Mesenchymal stem cell (in vitro differentiated cells and primary cell): Measurements from ENCODE around the gene FBXO47.
A peak's percentile ranks its signal among the peaks of the same experiment; 100 is the strongest.

Source experiments
- DNase-seq: peaks from one replicate; pipeline ENCODE4 v3.0.0-alpha.2; 2013
- H2AFZ ChIP-seq: one replicate; pipeline ENCODE4 v1.6.1; 2013; ENCODE audit warnings: low read depth, mild to moderate bottlenecking, control low read depth, inconsistent platforms, low read length, moderate library complexity
- H2AK5ac ChIP-seq: 2 replicates; pipeline ENCODE4 v1.6.1; 2013; ENCODE audit warnings: low read length, moderate library complexity, mild to moderate bottlenecking, inconsistent platforms; ENCODE audit not compliant: severe bottlenecking
- H2BK120ac ChIP-seq: one replicate; pipeline ENCODE4 v1.6.1; 2013; ENCODE audit warnings: low read depth, mild to moderate bottlenecking, inconsistent platforms, low read length, moderate library complexity
- H2BK12ac ChIP-seq, 2 experiments: one replicate each; pipeline ENCODE4 v1.6.1; 2013; ENCODE audit warnings: inconsistent platforms in 2 of 2, low read length in 2 of 2, mild to moderate bottlenecking in 2 of 2, moderate library complexity in 2 of 2, control low read depth in 1 of 2
- H2BK15ac ChIP-seq: one replicate; pipeline ENCODE4 v1.6.1; 2013; ENCODE audit warnings: mild to moderate bottlenecking, low read depth, inconsistent platforms; ENCODE audit not compliant: poor library complexity, severe bottlenecking
- H2BK5ac ChIP-seq: 2 replicates; pipeline ENCODE4 v1.6.1; 2013; ENCODE audit warnings: low read depth, mild to moderate bottlenecking, low read length, control low read depth, inconsistent platforms; ENCODE audit not compliant: poor library complexity, severe bottlenecking
- H3K14ac ChIP-seq, 2 experiments: one replicate each; pipeline ENCODE4 v1.6.1; 2013; ENCODE audit warnings: inconsistent platforms in 2 of 2, low read length in 2 of 2, control low read depth in 1 of 2, mild to moderate bottlenecking in 1 of 2, moderate library complexity in 1 of 2
- H3K18ac ChIP-seq, 2 experiments: one replicate each; pipeline ENCODE4 v1.6.1; 2013; ENCODE audit warnings: inconsistent platforms in 2 of 2, low read length in 2 of 2, control low read depth in 1 of 2, low read depth in 1 of 2, mild to moderate bottlenecking in 1 of 2
- H3K23ac ChIP-seq, 2 experiments: one replicate each; pipeline ENCODE4 v1.6.1; 2013; ENCODE audit warnings: inconsistent platforms in 2 of 2, low read length in 2 of 2, mild to moderate bottlenecking in 2 of 2, moderate library complexity in 2 of 2, control low read depth in 1 of 2
- H3K27ac ChIP-seq: 2 replicates; pipeline ENCODE4 v1.5.1; 2013; ENCODE audit warnings: mild to moderate bottlenecking, moderate library complexity, low read length, control low read depth, inconsistent platforms; ENCODE audit not compliant: poor library complexity, severe bottlenecking
- H3K27me3 ChIP-seq, 2 experiments: 2 replicates each; pipeline versions ENCODE4 v1.6.1 to v1.7.0; 2013; ENCODE audit warnings: low read length in 2 of 2, mild to moderate bottlenecking in 2 of 2, moderate library complexity in 2 of 2, control low read depth in 1 of 2, inconsistent platforms in 1 of 2; ENCODE audit not compliant: control insufficient read depth in 1 of 2, insufficient read depth in 1 of 2
- H3K36me3 ChIP-seq, 2 experiments: 2 replicates each; pipeline versions ENCODE4 v1.6.1 to v1.7.0; 2013; ENCODE audit warnings: low read length in 2 of 2, control low read depth in 1 of 2, inconsistent platforms in 1 of 2, low read depth in 1 of 2, mild to moderate bottlenecking in 1 of 2; ENCODE audit not compliant: insufficient read depth in 2 of 2, control insufficient read depth in 1 of 2
- H3K4ac ChIP-seq, 2 experiments: one replicate each; pipeline ENCODE4 v1.6.1; 2013; ENCODE audit warnings: inconsistent platforms in 2 of 2, low read length in 2 of 2, mild to moderate bottlenecking in 2 of 2, moderate library complexity in 2 of 2, control low read depth in 1 of 2, low read depth in 1 of 2
- H3K4me1 ChIP-seq: 2 replicates; pipeline ENCODE4 v1.6.1; 2013; ENCODE audit warnings: low read depth, low read length, control low read depth; ENCODE audit not compliant: control insufficient read depth, insufficient read depth
- H3K4me2 ChIP-seq: 2 replicates; pipeline ENCODE4 v1.6.1; 2013; ENCODE audit warnings: low read length, mild to moderate bottlenecking, inconsistent platforms; ENCODE audit not compliant: poor library complexity, severe bottlenecking
- H3K4me3 ChIP-seq, 2 experiments: 2 replicates each; pipeline versions ENCODE4 v1.5.1 to v1.7.0; 2013; ENCODE audit warnings: low read length in 2 of 2, mild to moderate bottlenecking in 2 of 2, control low read depth in 1 of 2, low read depth in 1 of 2; ENCODE audit not compliant: insufficient read depth in 1 of 2
- H3K79me1 ChIP-seq: replicated peaks from 2 replicates; pipeline ENCODE4 v1.6.1; 2013; ENCODE audit warnings: mild to moderate bottlenecking, control low read depth, low read length, inconsistent platforms; ENCODE audit not compliant: poor library complexity, severe bottlenecking
- H3K9ac ChIP-seq: 2 replicates; pipeline ENCODE4 v1.7.0; 2013; ENCODE audit warnings: mild to moderate bottlenecking, low read length, moderate library complexity
- H3K9me3 ChIP-seq: 2 replicates; pipeline ENCODE4 v1.7.0; 2013; ENCODE audit warnings: mild to moderate bottlenecking, low read length; ENCODE audit not compliant: control insufficient read depth
- H4K8ac ChIP-seq: one replicate; pipeline ENCODE4 v1.6.1; 2013; ENCODE audit warnings: inconsistent platforms, mild to moderate bottlenecking, low read length, moderate library complexity
- H4K91ac ChIP-seq: one replicate; pipeline ENCODE4 v1.6.1; 2013; ENCODE audit warnings: mild to moderate bottlenecking, low read length, inconsistent platforms
- WGBS: methylation state at CpG from one replicate; pipeline ENCODE4 v1.1.7; 2013; ENCODE audit warnings: mixed read lengths; 5-methylcytosine and 5-hydroxymethylcytosine counted together

The FBXO47 gene

GRCh38 chr17:38890410-38890746 is 76.8 kb downstream of the FBXO47 start:
- no peak overlapping the region for H3K27ac ChIP-seq
- WGBS, result 96% methylated on average over 4 of the region's 8 CpGs
- H3K18ac ChIP-seq, result no peak overlapping the region
- H3K36me3 ChIP-seq, result peaks cover 78 to 92% of the 10 kb centered on the region in 2 experiments
- H2AFZ ChIP-seq, result no peak overlapping the region
- no peak for DNase-seq
- H3K27me3 ChIP-seq, result no peaks in the 10 kb centered on the region
- H4K91ac ChIP-seq, result no peak overlapping the region
- H3K14ac ChIP-seq, result no peak overlapping the region
- no peak overlapping the region for H3K4me3 ChIP-seq
- no peak overlapping the region for H2BK5ac ChIP-seq
- H3K9ac ChIP-seq, result no peak overlapping the region
- no peak overlapping the region for H3K23ac ChIP-seq
- H2AK5ac ChIP-seq, result no peak overlapping the region
- no peak overlapping the region for H2BK12ac ChIP-seq
- no peak overlapping the region for H2BK15ac ChIP-seq
- H3K4me2 ChIP-seq, result no peak overlapping the region
- H2BK120ac ChIP-seq, result no peak overlapping the region
- no peaks in the 10 kb centered on the region for H3K9me3 ChIP-seq
- peaks cover 12% of the 10 kb centered on the region for H3K79me1 ChIP-seq
- H4K8ac ChIP-seq, result no peak overlapping the region
- H3K4me1 ChIP-seq, result peaks cover 42% of the 10 kb centered on the region
- no peak overlapping the region for H3K4ac ChIP-seq

GRCh38 chr17:38889745-38890409 is 77.3 kb downstream of the FBXO47 start:
- no peak overlapping the region for H3K4ac ChIP-seq
- H3K79me1 ChIP-seq, result peaks cover 12% of the 10 kb centered on the region
- no peak overlapping the region for H3K4me3 ChIP-seq
- no peaks in the 10 kb centered on the region for H3K27me3 ChIP-seq
- DNase-seq, result no peak
- H3K4me1 ChIP-seq, result peaks cover 46% of the 10 kb centered on the region
- no peak overlapping the region for H2AFZ ChIP-seq
- H3K9ac ChIP-seq, result no peak overlapping the region
- H4K8ac ChIP-seq, result no peak overlapping the region
- H3K18ac ChIP-seq, result no peak overlapping the region
- peak overlapping the region in 1 of 2 experiments; percentile 6 for H2BK12ac ChIP-seq
- H3K14ac ChIP-seq, result no peak overlapping the region
- no peaks in the 10 kb centered on the region for H3K9me3 ChIP-seq
- no peak overlapping the region for H2BK15ac ChIP-seq
- no peak overlapping the region for H2AK5ac ChIP-seq
- no peak overlapping the region for H3K23ac ChIP-seq
- H3K4me2 ChIP-seq, result no peak overlapping the region
- H4K91ac ChIP-seq, result no peak overlapping the region
- H2BK5ac ChIP-seq, result no peak overlapping the region
- H2BK120ac ChIP-seq, result no peak overlapping the region
- peaks cover 83 to 92% of the 10 kb centered on the region in 2 experiments for H3K36me3 ChIP-seq
- 95% methylated on average over 12 of the region's 12 CpGs for WGBS
- H3K27ac ChIP-seq, result no peak overlapping the region

GRCh38 chr17:38888842-38889241 is 78.4 kb downstream of the FBXO47 start:
- Histone ChIP-seq H3K4me1 (peaks cover 45% of the 10 kb centered on the region), H2AK5ac (no peak overlapping the region), H3K79me1 (peaks cover 12% of the 10 kb centered on the region), H3K4me2 (no peak overlapping the region), H3K4me3 (no peak overlapping the region), H2BK15ac (no peak overlapping the region), H3K27me3 (no peaks in the 10 kb centered on the region), H3K27ac (no peak overlapping the region), H3K36me3 (peaks cover 84 to 86% of the 10 kb centered on the region in 2 experiments), H2BK120ac (no peak overlapping the region), H2AFZ (no peak overlapping the region), H2BK5ac (no peak overlapping the region), H4K8ac (no peak overlapping the region), H4K91ac (no peak overlapping the region), H2BK12ac (no peak overlapping the region), H3K9ac (no peak overlapping the region), H3K14ac (no peak overlapping the region), H3K4ac (no peak overlapping the region), H3K23ac (no peak overlapping the region), H3K18ac (no peak overlapping the region), H3K9me3 (no peaks in the 10 kb centered on the region)
- DNase-seq, result no peak
- WGBS, result 93% methylated on average over 9 of the region's 9 CpGs

- Histone ChIP-seq H4K91ac (no peak overlapping the region), H3K23ac (no peak overlapping the region), H3K4me3 (no peak overlapping the region), H2AFZ (no peak overlapping the region), H3K14ac (no peak overlapping the region), H2BK12ac (no peak overlapping the region), H3K9ac (no peak overlapping the region), H2BK5ac (no peak overlapping the region), H2BK15ac (no peak overlapping the region), H2BK120ac (no peak overlapping the region), H3K27me3 (no peaks in the 10 kb centered on the region), H3K36me3 (peaks cover 81 to 83% of the 10 kb centered on the region in 2 experiments), H3K18ac (no peak overlapping the region), H3K4ac (no peak overlapping the region), H4K8ac (no peak overlapping the region), H3K79me1 (peaks cover 4% of the 10 kb centered on the region), H3K4me1 (peaks cover 47% of the 10 kb centered on the region), H3K27ac (no peak overlapping the region), H2AK5ac (no peak overlapping the region), H3K4me2 (no peak overlapping the region), H3K9me3 (no peaks in the 10 kb centered on the region)
- WGBS, result 95% methylated on average over 7 of the region's 8 CpGs
- DNase-seq, result no peak
Measured at GRCh38 chr17:38886643-38887010, 80.6 kb downstream of the FBXO47 start.
